GM18498 (cell line): ENCODE results near the gene RINL.
A peak's percentile ranks its signal among the peaks of the same experiment; 100 is the strongest.
"Not testable (repeated sequence)": the region's sequence is repeated elsewhere in the genome, so short reads cannot be mapped to it uniquely, and the experiment has no call there.

Experiments used
- ATAC-seq: cut with Tn5 transposase; IDR thresholded peaks from one replicate; pipeline ENCODE4 v1.9.1; 2021; ENCODE audit warnings: mild to moderate bottlenecking, moderate library complexity; ENCODE audit not compliant: unreplicated experiment

Gene RINL

DNA sequence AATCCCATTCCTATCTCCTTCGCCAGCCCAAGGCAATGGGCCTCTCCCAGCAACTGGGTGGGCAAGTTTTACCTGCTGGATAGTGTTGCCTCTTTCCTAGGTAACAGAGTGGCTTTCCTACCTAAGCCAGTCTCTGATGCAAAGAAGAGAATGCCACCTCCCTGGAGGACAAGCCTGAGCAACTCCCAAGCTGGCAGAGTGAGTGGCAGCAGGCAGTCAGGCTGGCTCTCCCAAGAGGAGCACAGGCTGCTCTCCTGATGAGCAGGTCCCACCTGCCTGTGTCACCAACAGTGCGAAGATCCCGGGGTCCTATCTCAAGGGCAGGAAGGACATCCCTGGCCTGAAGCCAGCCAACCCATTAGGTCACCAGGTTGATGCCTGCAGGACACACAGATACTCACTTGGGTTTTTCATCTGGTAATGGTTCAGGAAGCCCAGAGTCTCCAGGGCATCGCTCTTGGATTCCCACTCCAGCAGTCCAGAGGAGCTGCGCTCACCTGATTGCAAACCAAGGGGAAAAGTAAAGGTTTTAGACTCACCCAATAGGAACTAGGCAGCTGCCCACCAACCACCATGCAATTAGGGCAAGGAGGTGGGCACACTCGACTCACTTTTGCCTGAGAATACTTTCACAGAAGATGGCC, 41.0 kb downstream of the RINL start:
- ATAC-seq: no peak

DNA sequence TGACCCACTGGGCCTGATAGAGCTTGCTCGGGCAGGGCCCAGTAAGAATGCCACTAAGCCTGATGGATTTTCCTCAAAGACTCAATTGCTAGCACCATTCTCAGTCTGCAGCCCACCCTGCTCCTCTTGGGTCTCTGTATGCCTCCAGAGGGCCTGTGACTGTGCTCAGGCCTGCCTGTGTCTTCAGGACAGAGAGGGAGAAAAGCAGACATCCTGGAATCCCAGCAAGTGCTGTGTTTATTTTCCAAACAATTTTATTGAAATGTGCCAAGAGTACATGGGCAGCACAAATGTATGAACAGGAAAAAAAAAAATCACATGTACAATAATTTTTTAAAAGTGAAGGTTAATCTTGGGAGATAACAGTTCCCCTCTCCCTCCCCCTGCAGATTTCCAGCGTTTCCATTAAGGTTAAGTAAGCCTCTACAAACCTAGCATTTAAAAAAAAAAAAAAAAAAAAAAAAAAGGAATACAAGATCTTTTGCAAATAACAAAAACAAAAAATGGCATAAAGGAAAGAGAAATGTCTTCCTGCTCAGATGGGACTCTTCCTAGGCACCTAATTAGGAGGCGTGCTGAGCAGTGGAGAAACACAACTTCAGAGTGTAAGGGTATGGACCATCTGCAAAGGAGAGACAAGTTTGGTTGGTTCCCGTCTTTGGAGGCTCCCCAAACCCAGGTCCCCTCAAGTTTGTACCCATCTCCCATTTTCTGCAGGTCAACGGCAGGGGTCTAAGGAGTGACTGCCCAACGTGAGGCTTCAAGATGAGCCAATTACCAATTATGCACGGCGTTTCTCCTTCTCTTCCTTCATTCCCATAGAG, 41.7 kb downstream of the RINL start:
- no peak for ATAC-seq

GRCh38 chr19:38834590-38834989, 43.5 kb downstream of the RINL start:
- ATAC-seq: no peak

DNA sequence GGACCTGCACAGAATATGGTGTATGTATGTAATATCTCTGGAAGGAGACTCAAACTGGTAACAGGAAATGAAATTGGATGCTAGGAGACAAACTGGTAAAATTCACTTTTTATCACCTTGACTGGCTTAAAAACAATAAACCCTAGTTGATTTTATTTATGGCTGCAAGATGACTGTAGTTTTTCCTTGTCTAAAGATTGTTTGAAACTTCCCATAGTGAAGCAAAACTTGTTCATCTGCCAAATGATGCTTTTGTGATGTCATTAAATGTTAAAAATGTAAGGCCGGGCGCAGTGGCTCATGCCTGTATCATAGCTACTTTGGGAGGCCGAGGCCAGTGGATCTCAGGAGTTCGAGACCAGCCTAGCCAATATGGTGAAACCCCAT, 44.0 kb downstream of the RINL start:
- ATAC-seq: no peak

DNA sequence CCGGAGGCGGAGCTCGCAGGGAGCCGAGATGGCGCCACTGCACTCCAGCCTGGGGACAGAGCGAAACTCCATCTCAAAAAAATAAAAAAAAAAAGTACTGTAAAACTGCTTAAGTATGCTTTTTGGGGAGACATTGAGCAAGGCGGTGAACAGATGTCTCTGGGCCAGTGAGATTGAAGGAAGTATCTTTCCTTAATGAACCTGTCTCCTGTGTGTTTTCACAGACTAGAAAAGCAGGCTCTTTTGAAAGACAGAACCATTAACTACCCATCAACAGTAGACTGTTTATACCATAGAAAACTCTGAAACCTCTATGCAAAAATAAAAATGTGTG, 45.0 kb downstream of the RINL start:
- ATAC-seq: no peak

GRCh38 chr19:38831142-38831605, 46.9 kb downstream of the RINL start:
- ATAC-seq: peak; percentile 46

DNA sequence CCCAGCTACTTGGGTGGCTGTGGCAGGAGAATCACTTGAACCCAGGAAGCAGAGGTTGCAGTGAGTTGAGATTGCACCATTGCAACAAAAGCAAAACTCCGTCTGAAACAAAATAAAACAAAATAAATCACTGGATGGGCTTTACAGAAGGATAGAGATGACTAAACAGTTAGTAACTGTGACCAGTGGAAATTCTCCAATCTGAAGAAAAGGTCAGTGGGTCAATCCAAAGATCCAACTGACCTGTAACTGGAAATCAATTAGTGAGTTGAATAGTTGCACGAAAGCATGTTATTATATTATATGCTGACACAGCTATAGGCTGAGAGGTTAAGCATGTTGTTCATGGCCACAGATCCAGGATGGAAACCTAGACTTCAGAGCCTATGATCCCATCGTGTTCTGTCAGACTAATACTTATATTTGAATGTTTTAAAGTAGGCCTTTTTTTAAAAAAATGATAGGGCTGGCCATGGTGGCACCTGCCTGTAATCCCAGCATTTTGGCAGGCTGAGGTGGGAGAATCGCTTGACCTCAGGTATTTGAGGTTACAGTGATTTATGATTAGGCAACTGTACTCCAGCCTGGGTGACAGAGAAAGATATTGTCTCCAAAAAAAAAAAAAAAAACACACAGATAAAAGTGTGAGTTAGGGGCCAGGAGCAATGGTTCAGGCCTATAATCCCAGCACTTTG, 47.9 kb downstream of the RINL start:
- ATAC-seq: no peak

DNA sequence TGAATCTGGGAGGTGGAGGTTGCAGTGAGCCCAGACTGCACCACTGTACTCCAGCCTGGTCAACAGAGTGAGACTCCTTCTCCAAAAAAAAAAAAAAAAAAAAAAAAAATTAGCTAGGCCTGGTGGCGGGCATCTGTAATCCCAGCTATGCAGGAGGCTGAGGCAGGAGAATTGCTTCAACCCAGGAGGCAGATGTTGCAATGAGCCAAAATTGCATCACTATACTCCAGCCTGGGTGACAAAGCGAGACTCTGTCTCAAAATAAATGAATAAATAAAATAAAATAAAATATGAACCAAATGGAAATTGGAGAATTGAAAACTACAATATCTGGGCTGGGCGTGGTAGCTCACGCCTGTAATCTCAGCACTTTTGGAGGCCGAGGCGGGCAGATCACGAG, 48.9 kb downstream of the RINL start:
- ATAC-seq: not testable (repeated sequence)

- ATAC-seq: no peak
Observed at GRCh38 chr19:38826856-38827551, 51.1 kb downstream of the RINL start.

- ATAC-seq: not testable (repeated sequence)
Observed at GRCh38 chr19:38825936-38826335, 52.1 kb downstream of the RINL start.

- ATAC-seq: not testable (repeated sequence)
Observed at GRCh38 chr19:38821230-38821825, 56.7 kb downstream of the RINL start.

- no peak for ATAC-seq
Observed at GRCh38 chr19:38819231-38819920, 58.7 kb downstream of the RINL start.
